HS-27A (cell line): ENCODE data around the gene CCDC82.
"Not testable (repeated sequence)": the region's sequence is repeated elsewhere in the genome, so short reads cannot be mapped to it uniquely, and the experiment has no call there.

Experiments used
- DNase-seq: peaks from one replicate; pipeline ENCODE4 v3.0.0-alpha.2; 2012; ENCODE audit warnings: low read depth, missing footprints

The CCDC82 gene

GRCh38 chr11:96389720-96390487, at the start of gene CCDC82, which contains the start of gene JRKL:
Gene CCDC82 (minus strand): TSS chr11:96389912. CDS start chr11:96384747, 5,165 bp downstream.
Gene JRKL (plus strand): TSS chr11:96390013. CDS start chr11:96390650, 637 bp downstream.
- DNase-seq, result peak; percentile 83

GRCh38 chr11:96432654-96433053, 42.9 kb upstream of the CCDC82 start:
- DNase-seq, result not testable (repeated sequence)

GRCh38 chr11:96430668-96431067, 41.0 kb upstream of the CCDC82 start:
- DNase-seq, result no peak

GRCh38 chr11:96424693-96425092, 35.0 kb upstream of the CCDC82 start:
- peak; percentile 63 for DNase-seq

DNA sequence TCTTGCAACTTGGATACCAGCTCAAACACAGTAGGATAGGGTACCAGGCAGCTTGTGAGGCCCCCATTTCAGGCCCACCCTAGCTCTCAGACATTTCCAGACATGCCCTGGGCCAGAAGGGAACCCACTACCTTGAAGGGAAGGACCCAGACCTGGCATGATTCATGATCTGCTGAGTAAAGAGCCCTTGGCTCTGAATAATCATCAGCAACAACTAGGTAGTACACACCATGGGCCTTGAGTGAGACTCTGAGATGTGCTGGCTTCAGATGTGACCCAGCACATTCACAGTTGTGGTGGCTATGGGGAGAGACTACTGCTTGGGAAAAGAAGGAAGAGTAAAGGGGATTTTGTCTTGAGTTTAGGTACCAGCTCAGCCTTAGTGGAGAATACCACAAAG, 23.7 kb upstream of the CCDC82 start:
- no peak for DNase-seq

- DNase-seq, result no peak
These were observed 23.2 kb upstream of the CCDC82 start for GRCh38 chr11:96412761-96413381.

DNA sequence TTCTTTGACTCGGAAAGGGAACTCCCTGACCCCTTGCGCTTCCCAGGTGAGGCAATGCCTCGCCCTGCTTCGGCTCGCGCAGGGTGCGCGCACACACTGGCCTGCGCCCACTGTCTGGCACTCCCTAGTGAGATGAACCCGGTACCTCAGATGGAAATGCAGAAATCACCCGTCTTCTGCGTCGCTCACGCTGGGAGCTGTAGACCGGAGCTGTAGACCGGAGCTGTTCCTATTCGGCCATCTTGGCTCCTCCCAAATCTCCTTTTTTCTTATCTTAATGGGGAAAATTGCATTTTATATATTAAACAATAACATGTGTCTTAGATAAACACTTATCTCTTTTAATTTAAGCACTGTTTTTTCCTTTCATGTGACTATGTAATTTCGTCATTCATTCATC, 21.7 kb upstream of the CCDC82 start:
- DNase-seq, result not testable (repeated sequence)

- no peak for DNase-seq
These were observed 11.0 kb upstream of the CCDC82 start for GRCh38 chr11:96400697-96401096.

DNA sequence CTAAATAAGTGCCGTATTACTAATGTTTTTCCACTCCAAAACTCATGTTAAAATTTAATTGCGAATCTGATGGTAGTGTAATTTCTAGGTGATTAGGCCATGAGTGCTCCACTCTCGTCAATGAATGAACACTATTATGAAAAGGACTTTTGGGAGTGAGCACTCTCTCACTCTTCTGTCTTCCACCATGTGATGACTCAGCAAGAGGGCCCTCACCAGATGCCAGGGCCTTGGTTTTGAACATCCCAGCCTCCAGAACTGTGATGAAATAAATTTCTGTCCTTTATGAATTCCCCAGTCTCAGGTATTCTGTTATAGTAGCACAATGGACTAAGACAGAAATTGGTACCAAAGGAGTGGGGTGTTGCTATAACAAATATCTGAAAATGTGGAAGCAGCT, 8.2 kb upstream of the CCDC82 start:
- no peak for DNase-seq

GRCh38 chr11:96396637-96397036, 6.9 kb upstream of the CCDC82 start:
- no peak for DNase-seq

DNA sequence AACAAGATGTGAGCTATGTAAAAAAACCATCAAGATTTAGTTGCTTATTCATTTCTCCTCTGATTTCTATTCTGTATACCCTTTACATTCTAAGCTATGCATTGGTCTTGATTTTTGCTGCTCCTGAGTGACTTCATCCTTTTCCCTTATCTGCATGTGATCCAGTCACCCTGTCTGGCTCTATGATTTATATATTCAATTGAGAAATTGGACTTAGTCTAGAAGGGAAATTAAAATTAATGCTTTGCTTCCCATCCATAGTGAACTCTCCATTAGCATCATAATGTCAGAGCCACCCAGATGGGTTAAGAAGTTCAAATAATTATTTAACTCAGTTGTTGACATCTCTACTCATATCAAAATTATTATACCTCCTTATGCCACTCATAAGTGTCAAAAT, 5.1 kb upstream of the CCDC82 start:
- DNase-seq, result no peak

DNA sequence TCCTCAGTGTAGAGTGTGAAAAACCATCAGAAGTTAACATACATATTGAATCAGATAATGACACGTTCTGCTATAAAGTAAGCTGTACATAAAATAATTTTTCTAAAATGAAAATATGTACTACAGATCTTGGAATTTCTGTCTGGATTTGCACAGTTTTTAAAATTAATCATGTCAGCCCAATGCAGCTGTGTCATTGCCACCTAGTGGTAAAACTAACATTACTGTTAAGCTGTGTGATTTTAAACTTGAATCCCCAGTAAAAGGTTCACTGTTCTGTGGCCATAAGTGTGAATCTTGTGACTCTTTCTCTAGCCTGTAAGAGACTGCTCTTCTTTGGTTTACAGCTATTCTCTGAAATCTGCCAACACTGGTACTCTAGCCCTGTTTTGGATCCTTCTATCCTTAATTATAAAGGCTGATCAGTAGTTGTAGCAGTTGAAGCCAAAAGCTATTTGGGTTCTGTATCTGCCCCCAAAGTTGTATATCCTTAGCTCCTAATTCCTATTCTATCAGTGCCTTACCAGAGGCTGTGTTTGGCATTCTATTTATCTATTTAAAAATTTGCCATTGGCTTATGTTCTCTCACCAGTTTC, 4.1 kb upstream of the CCDC82 start:
- no peak for DNase-seq

GRCh38 chr11:96391698-96392307, 2.1 kb upstream of the CCDC82 start:
- no peak for DNase-seq

DNA sequence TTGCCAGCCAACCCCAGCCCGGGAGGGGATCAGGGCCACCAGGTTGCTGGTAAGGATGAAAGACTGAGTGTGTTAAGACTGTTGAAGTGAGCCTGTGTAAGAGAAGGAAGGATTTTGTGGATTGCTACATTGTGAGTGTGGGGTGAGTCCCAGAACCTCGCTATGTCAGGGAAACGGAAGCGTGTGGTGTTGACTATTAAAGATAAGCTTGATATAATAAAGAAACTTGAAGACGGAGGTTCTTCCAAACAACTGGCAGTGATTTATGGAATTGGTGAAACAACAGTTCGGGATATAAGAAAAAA, 728 bp upstream of the CCDC82 start:
- DNase-seq, result no peak

GRCh38 chr11:96388891-96389719, 607 bp downstream of the CCDC82 start:
- no peak for DNase-seq

GRCh38 chr11:96385187-96385586, 4.5 kb downstream of the CCDC82 start:
- no peak for DNase-seq

DNA sequence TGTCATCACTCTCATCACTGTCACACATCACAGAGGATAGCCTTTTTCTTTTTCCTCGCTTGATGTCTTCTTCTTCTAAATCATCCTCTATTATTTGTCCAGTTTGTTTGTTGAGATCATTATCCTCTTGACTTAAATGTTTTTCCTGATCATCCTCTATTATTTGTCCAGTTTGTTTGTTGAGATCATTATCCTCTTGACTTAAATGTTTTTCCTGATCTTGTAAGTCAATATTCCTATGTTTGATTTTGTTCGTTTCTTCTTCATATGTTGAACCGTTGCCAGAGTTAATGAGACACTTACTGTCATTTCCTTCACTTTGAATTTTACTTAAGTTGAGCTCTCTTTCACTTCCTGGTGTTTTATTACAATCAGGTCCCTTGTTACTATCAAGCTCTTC, 5.6 kb downstream of the CCDC82 start:
- DNase-seq, result no peak

DNA sequence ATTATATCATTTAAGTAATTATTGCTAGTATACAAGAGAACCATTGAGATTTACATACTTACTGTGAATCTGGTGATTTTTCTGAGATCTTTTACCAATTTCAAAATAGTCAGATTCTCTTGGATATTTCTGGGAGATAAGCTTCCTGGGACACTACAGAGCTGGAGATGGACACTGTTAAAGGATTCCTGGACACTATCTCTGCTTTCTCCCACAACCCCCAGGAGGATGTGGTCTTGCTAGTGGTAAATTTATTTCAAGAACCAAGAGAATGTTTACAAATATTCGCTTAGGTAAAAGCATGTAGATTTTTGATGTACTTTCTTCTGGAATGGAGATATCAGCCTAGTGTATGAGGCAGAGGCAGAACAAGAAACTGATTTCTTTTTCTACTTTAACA, 12.9 kb downstream of the CCDC82 start:
- DNase-seq, result no peak

- no peak for DNase-seq
These were observed 15.9 kb downstream of the CCDC82 start for GRCh38 chr11:96373826-96374225.

DNA sequence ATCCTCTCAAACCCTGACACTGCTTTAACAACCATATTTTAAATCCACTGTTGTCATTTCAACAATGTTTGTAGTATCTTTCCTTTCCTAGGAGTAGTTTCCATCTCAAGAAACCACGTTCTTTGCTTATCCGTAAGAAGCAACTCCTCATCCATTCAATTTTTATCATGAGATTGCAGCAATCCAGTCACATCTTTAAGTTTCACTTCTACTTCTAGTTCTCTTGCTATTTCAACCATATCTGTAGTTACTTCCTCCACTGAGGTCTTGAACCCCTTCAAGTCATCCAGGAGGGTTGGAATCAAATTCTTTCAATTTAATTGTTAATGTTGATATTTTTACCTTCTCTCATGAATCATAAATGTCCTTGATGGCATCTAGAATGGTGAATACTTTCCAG, 22.4 kb downstream of the CCDC82 start:
- no peak for DNase-seq

- DNase-seq, result no peak
These were observed 23.7 kb downstream of the CCDC82 start for GRCh38 chr11:96366024-96366423.

DNA sequence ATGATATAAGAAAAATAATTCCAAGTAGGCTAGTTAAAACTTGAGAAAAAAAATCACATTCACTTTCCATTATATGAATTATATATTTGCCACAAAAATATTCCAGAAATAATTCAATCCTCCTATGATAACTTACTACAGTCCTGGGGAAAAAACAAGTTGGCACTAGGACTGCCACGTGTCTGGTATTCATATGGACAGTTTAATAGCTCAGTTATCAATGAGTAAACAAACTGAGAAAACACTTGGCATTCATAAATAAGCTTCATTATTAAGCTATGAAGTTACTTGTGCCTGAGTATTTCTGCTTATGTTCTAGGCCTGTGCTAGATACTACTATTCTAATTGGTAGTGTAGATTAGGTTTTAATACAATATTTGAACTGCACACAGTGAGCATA, 24.2 kb downstream of the CCDC82 start:
- DNase-seq, result no peak
